ENCODE measurements around the gene ARMC5. TPM values are rescaled to one million over a fixed set of nuclear protein-coding genes. Genes with fewer than 3 reads are reported as not detected.

ARMC5 gene
- total and polyA plus RNA-seq, 9 of the 15 experiments (the other 6 are each of a cell fraction or from before 2014, with no cell fraction given), result 0.11 to 13.5 (median 2.1) TPM

DNA sequence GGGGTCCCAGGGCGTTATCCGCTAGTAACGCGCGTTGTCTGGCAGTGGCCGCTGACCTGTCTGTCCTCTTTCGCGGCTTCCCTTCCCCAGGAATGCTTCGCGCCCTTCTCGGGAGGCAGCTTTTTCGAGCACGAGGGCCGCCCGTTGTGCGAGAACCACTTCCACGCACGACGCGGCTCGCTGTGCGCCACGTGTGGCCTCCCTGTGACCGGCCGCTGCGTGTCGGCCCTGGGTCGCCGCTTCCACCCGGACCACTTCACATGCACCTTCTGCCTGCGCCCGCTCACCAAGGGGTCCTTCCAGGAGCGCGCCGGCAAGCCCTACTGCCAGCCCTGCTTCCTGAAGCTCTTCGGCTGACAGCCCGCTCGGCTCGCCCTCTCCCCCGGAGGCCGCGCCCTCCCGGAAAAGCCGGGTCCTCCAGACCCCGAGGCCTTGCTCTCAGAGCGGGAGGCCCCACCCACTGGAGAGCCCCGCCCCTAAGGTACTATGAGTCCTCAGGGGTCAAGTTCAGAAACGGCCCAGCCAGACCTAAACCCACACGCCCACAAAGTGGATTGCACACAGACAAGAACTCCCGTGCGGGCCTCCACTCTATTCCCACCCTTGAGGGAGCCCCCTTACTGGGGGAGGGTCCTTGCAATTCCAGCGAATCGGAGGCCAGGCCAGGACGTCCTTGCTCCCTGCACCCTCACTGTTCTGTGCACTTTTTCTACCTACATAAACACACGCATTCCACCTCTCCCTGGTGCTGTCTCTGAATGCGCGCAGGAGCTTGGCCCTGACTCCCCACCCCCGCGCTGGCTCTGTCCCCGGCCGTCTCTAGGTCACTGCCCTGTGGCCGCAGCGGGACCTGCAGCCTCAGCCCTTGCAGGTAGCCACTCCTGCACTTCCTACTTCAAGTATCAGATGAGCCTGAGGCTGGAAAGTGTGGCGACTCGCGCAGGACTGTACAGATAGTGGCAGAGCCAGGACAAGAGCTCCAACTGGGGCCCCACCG, 18.2 kb downstream of the ARMC5 start (continued):
- TF ChIP-seq, protein P1, sequence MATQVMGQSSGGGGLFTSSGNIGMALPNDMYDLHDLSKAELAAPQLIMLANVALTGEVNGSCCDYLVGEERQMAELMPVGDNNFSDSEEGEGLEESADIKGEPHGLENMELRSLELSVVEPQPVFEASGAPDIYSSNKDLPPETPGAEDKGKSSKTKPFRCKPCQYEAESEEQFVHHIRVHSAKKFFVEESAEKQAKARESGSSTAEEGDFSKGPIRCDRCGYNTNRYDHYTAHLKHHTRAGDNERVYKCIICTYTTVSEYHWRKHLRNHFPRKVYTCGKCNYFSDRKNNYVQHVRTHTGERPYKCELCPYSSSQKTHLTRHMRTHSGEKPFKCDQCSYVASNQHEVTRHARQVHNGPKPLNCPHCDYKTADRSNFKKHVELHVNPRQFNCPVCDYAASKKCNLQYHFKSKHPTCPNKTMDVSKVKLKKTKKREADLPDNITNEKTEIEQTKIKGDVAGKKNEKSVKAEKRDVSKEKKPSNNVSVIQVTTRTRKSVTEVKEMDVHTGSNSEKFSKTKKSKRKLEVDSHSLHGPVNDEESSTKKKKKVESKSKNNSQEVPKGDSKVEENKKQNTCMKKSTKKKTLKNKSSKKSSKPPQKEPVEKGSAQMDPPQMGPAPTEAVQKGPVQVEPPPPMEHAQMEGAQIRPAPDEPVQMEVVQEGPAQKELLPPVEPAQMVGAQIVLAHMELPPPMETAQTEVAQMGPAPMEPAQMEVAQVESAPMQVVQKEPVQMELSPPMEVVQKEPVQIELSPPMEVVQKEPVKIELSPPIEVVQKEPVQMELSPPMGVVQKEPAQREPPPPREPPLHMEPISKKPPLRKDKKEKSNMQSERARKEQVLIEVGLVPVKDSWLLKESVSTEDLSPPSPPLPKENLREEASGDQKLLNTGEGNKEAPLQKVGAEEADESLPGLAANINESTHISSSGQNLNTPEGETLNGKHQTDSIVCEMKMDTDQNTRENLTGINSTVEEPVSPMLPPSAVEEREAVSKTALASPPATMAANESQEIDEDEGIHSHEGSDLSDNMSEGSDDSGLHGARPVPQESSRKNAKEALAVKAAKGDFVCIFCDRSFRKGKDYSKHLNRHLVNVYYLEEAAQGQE (IDR thresholded peaks at IDR 0.05; ENCODE audit: borderline replicate concordance), result peak; percentile 32; the same call in 1 of the 2 replicates
- TF ChIP-seq, protein P1 (CRISPR knock-in tag; IDR thresholded peaks at IDR 0.05; ENCODE audit: low read depth), result 0 out of 2 replicates have a peak, but pooled peaks have one; percentile 33
- peak; percentile 65 for TF ChIP-seq POLR2A (conservative IDR thresholded peaks at IDR 0.05)
- TF ChIP-seq, protein P2, sequence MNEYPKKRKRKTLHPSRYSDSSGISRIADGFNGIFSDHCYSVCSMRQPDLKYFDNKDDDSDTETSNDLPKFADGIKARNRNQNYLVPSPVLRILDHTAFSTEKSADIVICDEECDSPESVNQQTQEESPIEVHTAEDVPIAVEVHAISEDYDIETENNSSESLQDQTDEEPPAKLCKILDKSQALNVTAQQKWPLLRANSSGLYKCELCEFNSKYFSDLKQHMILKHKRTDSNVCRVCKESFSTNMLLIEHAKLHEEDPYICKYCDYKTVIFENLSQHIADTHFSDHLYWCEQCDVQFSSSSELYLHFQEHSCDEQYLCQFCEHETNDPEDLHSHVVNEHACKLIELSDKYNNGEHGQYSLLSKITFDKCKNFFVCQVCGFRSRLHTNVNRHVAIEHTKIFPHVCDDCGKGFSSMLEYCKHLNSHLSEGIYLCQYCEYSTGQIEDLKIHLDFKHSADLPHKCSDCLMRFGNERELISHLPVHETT (CRISPR knock-in tag; conservative IDR thresholded peaks at IDR 0.05 in 1 of 2, IDR thresholded peaks at IDR 0.05 in 1 of 2), result 0 out of 4 replicates have a peak, but pooled peaks of 1 of the 2 experiments have one; percentile 49
- TF ChIP-seq ZFX (CRISPR knock-in tag; IDR thresholded peaks at IDR 0.05), result peak; percentile 63
- TF ChIP-seq SPI1 (IDR thresholded peaks at IDR 0.05; ENCODE audit: borderline replicate concordance, low read depth, low read length), result peak; percentile 82
- TF ChIP-seq, protein P3, sequence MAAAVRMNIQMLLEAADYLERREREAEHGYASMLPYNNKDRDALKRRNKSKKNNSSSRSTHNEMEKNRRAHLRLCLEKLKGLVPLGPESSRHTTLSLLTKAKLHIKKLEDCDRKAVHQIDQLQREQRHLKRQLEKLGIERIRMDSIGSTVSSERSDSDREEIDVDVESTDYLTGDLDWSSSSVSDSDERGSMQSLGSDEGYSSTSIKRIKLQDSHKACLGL (CRISPR knock-in tag; IDR thresholded peaks at IDR 0.05; ENCODE audit: borderline replicate concordance, poor library complexity, severe bottlenecking), result no peak
- TF ChIP-seq FOXP1 (CRISPR knock-in tag; IDR thresholded peaks at IDR 0.05), result 0 out of 2 replicates have a peak, but pooled peaks have one; percentile 42
- no peak for TF ChIP-seq GABPB2 (CRISPR knock-in tag; conservative IDR thresholded peaks at IDR 0.05)
- TF ChIP-seq NR2C2 (CRISPR knock-in tag; IDR thresholded peaks at IDR 0.05), result no peak
- peak; percentile 77 for TF ChIP-seq NR2C2 (tag; IDR thresholded peaks at IDR 0.05)
- TF ChIP-seq, protein P4, sequence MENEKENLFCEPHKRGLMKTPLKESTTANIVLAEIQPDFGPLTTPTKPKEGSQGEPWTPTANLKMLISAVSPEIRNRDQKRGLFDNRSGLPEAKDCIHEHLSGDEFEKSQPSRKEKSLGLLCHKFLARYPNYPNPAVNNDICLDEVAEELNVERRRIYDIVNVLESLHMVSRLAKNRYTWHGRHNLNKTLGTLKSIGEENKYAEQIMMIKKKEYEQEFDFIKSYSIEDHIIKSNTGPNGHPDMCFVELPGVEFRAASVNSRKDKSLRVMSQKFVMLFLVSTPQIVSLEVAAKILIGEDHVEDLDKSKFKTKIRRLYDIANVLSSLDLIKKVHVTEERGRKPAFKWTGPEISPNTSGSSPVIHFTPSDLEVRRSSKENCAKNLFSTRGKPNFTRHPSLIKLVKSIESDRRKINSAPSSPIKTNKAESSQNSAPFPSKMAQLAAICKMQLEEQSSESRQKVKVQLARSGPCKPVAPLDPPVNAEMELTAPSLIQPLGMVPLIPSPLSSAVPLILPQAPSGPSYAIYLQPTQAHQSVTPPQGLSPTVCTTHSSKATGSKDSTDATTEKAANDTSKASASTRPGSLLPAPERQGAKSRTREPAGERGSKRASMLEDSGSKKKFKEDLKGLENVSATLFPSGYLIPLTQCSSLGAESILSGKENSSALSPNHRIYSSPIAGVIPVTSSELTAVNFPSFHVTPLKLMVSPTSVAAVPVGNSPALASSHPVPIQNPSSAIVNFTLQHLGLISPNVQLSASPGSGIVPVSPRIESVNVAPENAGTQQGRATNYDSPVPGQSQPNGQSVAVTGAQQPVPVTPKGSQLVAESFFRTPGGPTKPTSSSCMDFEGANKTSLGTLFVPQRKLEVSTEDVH (IDR thresholded peaks at IDR 0.05; ENCODE audit: low read depth, partially characterized antibody), result peak; percentile 32
- 0 out of 2 replicates have a peak, but pooled peaks have one; percentile 42 for TF ChIP-seq CBX1 (IDR thresholded peaks at IDR 0.05; ENCODE audit: low read depth)
